HEK293T (cell line): ENCODE data around the gene PLCH2.

Experiments used
- CTCF ChIA-PET: fragments of 350-600 bp; formaldehyde crosslinking; extraction: SDS; loops from one replicate; lab custom pipeline; 2021; ENCODE audit warnings: antibody characterized with exemption, inconsistent platforms; lab: Yijun Ruan, JAX
- POLR2A ChIA-PET: fragments of 350-600 bp; formaldehyde crosslinking; extraction: SDS; loops from one replicate; lab custom pipeline; 2020; ENCODE audit warnings: antibody characterized with exemption, inconsistent platforms; lab: Yijun Ruan, JAX
- DNase-seq: peaks from one replicate; pipeline ENCODE4 v3.0.0; 2012; ENCODE audit warnings: mixed read lengths; ENCODE audit errors: extremely low spot score
- ARNT ChIP-seq: fragments of 450-650 bp; IDR thresholded peaks from 2 replicates; pipeline ENCODE4 v1.6.1; 2017; ENCODE audit warnings: mild to moderate bottlenecking
- BHLHE40 ChIP-seq: fragments of 450-650 bp; IDR thresholded peaks from 2 replicates; pipeline ENCODE4 v1.6.1; 2016; ENCODE audit warnings: mild to moderate bottlenecking, moderate library complexity, borderline replicate concordance
- CTBP1 ChIP-seq: fragments of 450-650 bp; IDR thresholded peaks from 2 replicates; pipeline ENCODE4 v1.6.1; 2016; ENCODE audit warnings: borderline replicate concordance
- ELF4 ChIP-seq: fragments of 450-650 bp; IDR thresholded peaks from 2 replicates; pipeline ENCODE4 v1.6.1; 2017; ENCODE audit warnings: antibody characterized with exemption
- FOXA1 ChIP-seq: fragments of 450-650 bp; IDR thresholded peaks from 2 replicates; pipeline ENCODE4 v1.6.1; 2016; ENCODE audit warnings: mild to moderate bottlenecking
- FOXK2 ChIP-seq: fragments of 450-650 bp; IDR thresholded peaks from 2 replicates; pipeline ENCODE4 v1.6.1; 2016; ENCODE audit warnings: mild to moderate bottlenecking
- FOXM1 ChIP-seq: fragments of 450-650 bp; IDR thresholded peaks from 2 replicates; pipeline ENCODE4 v1.6.1; 2017; ENCODE audit warnings: mild to moderate bottlenecking, borderline replicate concordance
- HDGF ChIP-seq: fragments of 450-650 bp; IDR thresholded peaks from 2 replicates; pipeline ENCODE4 v1.6.1; 2017; ENCODE audit warnings: antibody characterized with exemption, borderline replicate concordance
- L3MBTL2 ChIP-seq: fragments of 450-650 bp; conservative IDR thresholded peaks from 2 replicates; pipeline ENCODE4 v1.6.1; 2016; ENCODE audit warnings: mild to moderate bottlenecking
- LEF1 ChIP-seq: fragments of 450-650 bp; IDR thresholded peaks from 2 replicates; pipeline ENCODE4 v1.6.1; 2017; ENCODE audit warnings: mild to moderate bottlenecking, borderline replicate concordance
- NFRKB ChIP-seq: fragments of 450-650 bp; IDR thresholded peaks from 2 replicates; pipeline ENCODE4 v1.6.1; 2016; ENCODE audit warnings: mild to moderate bottlenecking, moderate library complexity
- PKNOX1 ChIP-seq: fragments of 450-650 bp; IDR thresholded peaks from 2 replicates; pipeline ENCODE4 v1.6.1; 2016
- SP1 ChIP-seq: fragments of 450-650 bp; IDR thresholded peaks from 2 replicates; pipeline ENCODE4 v1.6.1; 2017
- SUZ12 ChIP-seq: fragments of 450-650 bp; IDR thresholded peaks from 2 replicates; pipeline ENCODE4 v1.6.1; 2016; ENCODE audit warnings: mild to moderate bottlenecking
- TARDBP ChIP-seq: fragments of 450-650 bp; IDR thresholded peaks from 2 replicates; pipeline ENCODE4 v1.6.1; 2016
- ZNF384 ChIP-seq: fragments of 450-650 bp; IDR thresholded peaks from 2 replicates; pipeline ENCODE4 v1.6.1; 2016

PLCH2 gene

GRCh38 chr1:2508751-2509150 is 32.7 kb downstream of the PLCH2 start:
- ChIA-PET CTCF (no interaction called here), POLR2A (no interaction called here)
- DNase-seq: no peak
- TF ChIP-seq PKNOX1 (no peak), FOXM1 (no peak), FOXK2 (no peak), SP1 (no peak), ZNF384 (no peak), ELF4 (no peak), ARNT (no peak), CTBP1 (no peak)

GRCh38 chr1:2509589-2509988 is 33.5 kb downstream of the PLCH2 start:
- no peak for DNase-seq

GRCh38 chr1:2510366-2511155 is 34.5 kb downstream of the PLCH2 start:
- POLR2A ChIA-PET: no interaction called here
- DNase-seq: no peak

More at GRCh38 chr1:2509589-2509988, 33.5 kb downstream of the PLCH2 start:
- ChIA-PET POLR2A (no interaction called here), CTCF (no interaction called here)
- TF ChIP-seq CTBP1 (no peak), LEF1 (no peak), FOXK2 (no peak)

GRCh38 chr1:2512862-2513421 is 36.9 kb downstream of the PLCH2 start:
- TF ChIP-seq SUZ12: no peak
- TF ChIP-seq L3MBTL2: no peak
- no peak for TF ChIP-seq FOXM1
- TF ChIP-seq FOXK2: no peak
- TF ChIP-seq HDGF: no peak
- no peak for TF ChIP-seq LEF1
- no peak for TF ChIP-seq ELF4
- no peak for TF ChIP-seq BHLHE40
- no peak for TF ChIP-seq TARDBP
- no peak for TF ChIP-seq ZNF384
- TF ChIP-seq FOXA1: no peak
- TF ChIP-seq NFRKB: no peak
- no peak for TF ChIP-seq PKNOX1
- DNase-seq: no peak
- ChIA-PET POLR2A (no interaction called here), CTCF (no interaction called here)

More at GRCh38 chr1:2510366-2511155, 34.5 kb downstream of the PLCH2 start:
- CTCF ChIA-PET: no interaction called here
- no peak for TF ChIP-seq SUZ12
- TF ChIP-seq ARNT: no peak
- TF ChIP-seq PKNOX1: no peak
- TF ChIP-seq NFRKB: no peak
- no peak for TF ChIP-seq ELF4
- TF ChIP-seq BHLHE40: no peak
- no peak for TF ChIP-seq FOXM1
- no peak for TF ChIP-seq LEF1
- no peak for TF ChIP-seq CTBP1
- no peak for TF ChIP-seq HDGF
- TF ChIP-seq FOXK2: no peak
- TF ChIP-seq L3MBTL2: no peak
- no peak for TF ChIP-seq TARDBP

GRCh38 chr1:2513939-2514652 is 38.0 kb downstream of the PLCH2 start:
- no peak for DNase-seq
- POLR2A ChIA-PET: interaction anchor here (1.1 kb wide), 1 partner anchor 12 kb away, joined by 3 read pairs; the partner anchor contains the start of gene PANK4
- TF ChIP-seq LEF1: no peak
- TF ChIP-seq ARNT: no peak
- no peak for TF ChIP-seq L3MBTL2
- TF ChIP-seq SUZ12: no peak
- no peak for TF ChIP-seq BHLHE40
- no peak for TF ChIP-seq PKNOX1
- no peak for TF ChIP-seq ELF4
- no peak for TF ChIP-seq HDGF
- CTCF ChIA-PET: no interaction called here
